ENCODE data around the gene PKIB. TPM values are rescaled to one million over a fixed set of nuclear protein-coding genes. Genes with fewer than 3 reads are reported as not detected.

Gene PKIB
- polyA plus RNA-seq, 1 donor (not counting 4 experiments of a cell fraction or from before 2014, with no cell fraction given), result 8.7 TPM

GRCh38 chr6:122755901-122756300, 145.7 kb downstream of the PKIB start:
- DNase-seq (ENCODE audit: low read depth, low spot score), result no peak
- Histone ChIP-seq H4K20me1 (ENCODE audit: control insufficient read depth, extremely low read depth, insufficient read depth, low read length) (no peaks in the 10 kb centered on the region), H3K27me3 (ENCODE audit: control insufficient read depth, extremely low read depth, insufficient read depth, low read length) (no peaks in the 10 kb centered on the region)

GRCh38 chr6:122758927-122759334, 148.7 kb downstream of the PKIB start:
- no peak for FAIRE-seq
- Histone ChIP-seq H3K4me2 (ENCODE audit: control insufficient read depth, extremely low read depth, insufficient read depth, low read depth, low read length) (no peak overlapping the region), H3K79me2 (ENCODE audit: control insufficient read depth, insufficient read depth, low read length) (no peaks in the 10 kb centered on the region), H3K27me3 (ENCODE audit: control insufficient read depth, extremely low read depth, insufficient read depth, low read length) (no peaks in the 10 kb centered on the region), H3K9ac (ENCODE audit: control insufficient read depth, extremely low read depth, insufficient read depth, low read length) (no peak overlapping the region), H3K36me3 (ENCODE audit: control insufficient read depth in 2 of 2, extremely low read depth in 1 of 2, insufficient read depth in 2 of 2, low read length in 2 of 2) (no peaks in the 10 kb centered on the region), H3K4me1 (ENCODE audit: control insufficient read depth, extremely low read depth, insufficient read depth, low read length) (peaks cover 2% of the 10 kb centered on the region), H2AFZ (ENCODE audit: control insufficient read depth, low read length) (no peak overlapping the region), H3K9me1 (ENCODE audit: control insufficient read depth, extremely low read depth, insufficient read depth, low read length) (no peaks in the 10 kb centered on the region), H4K20me1 (ENCODE audit: control insufficient read depth, extremely low read depth, insufficient read depth, low read length) (no peaks in the 10 kb centered on the region), H3K4me3 (ENCODE audit: control insufficient read depth in 2 of 3, extremely low read depth in 1 of 3, insufficient read depth in 2 of 3, low read depth in 1 of 3, low read length in 3 of 3) (no peak overlapping the region), H3K27ac (ENCODE audit: control insufficient read depth, insufficient read depth, low read length) (no peak overlapping the region), H3K9me3 (ENCODE audit: control insufficient read depth, low read depth, low read length) (no peaks in the 10 kb centered on the region)
- TF ChIP-seq CTCF (optimal IDR thresholded peaks at IDR 0.05 in 1 of 3, IDR thresholded peaks at IDR 0.05 in 1 of 3, conservative IDR thresholded peaks at IDR 0.05 in 1 of 3; ENCODE audit: extremely low read depth in 1 of 3, insufficient read depth in 2 of 3, low read length in 3 of 3) (no peak), EZH2 (IDR thresholded peaks at IDR 0.05; ENCODE audit: low read length) (no peak)
- dilution Hi-C loops (cut with MboI; ENCODE audit: extremely low pct_ligation_motif_present, low sequenced_read_pairs), result no loop called here
- DNase-seq (ENCODE audit: low read depth, low spot score), result no peak

More at GRCh38 chr6:122755901-122756300, 145.7 kb downstream of the PKIB start:
- no peaks in the 10 kb centered on the region for H3K36me3 ChIP-seq (ENCODE audit: control insufficient read depth in 2 of 2, extremely low read depth in 1 of 2, insufficient read depth in 2 of 2, low read length in 2 of 2)
- H3K4me2 ChIP-seq (ENCODE audit: control insufficient read depth, extremely low read depth, insufficient read depth, low read depth, low read length), result no peak overlapping the region
- H3K9me1 ChIP-seq (ENCODE audit: control insufficient read depth, extremely low read depth, insufficient read depth, low read length), result no peaks in the 10 kb centered on the region
- peaks cover 2% of the 10 kb centered on the region for H3K4me1 ChIP-seq (ENCODE audit: control insufficient read depth, extremely low read depth, insufficient read depth, low read length)
- H3K79me2 ChIP-seq (ENCODE audit: control insufficient read depth, insufficient read depth, low read length), result no peaks in the 10 kb centered on the region
- TF ChIP-seq CTCF (optimal IDR thresholded peaks at IDR 0.05 in 1 of 3, IDR thresholded peaks at IDR 0.05 in 1 of 3, conservative IDR thresholded peaks at IDR 0.05 in 1 of 3; ENCODE audit: extremely low read depth in 1 of 3, insufficient read depth in 2 of 3, low read length in 3 of 3) (no peak), EZH2 (IDR thresholded peaks at IDR 0.05; ENCODE audit: low read length) (no peak)
- dilution Hi-C loops (cut with MboI; ENCODE audit: extremely low pct_ligation_motif_present, low sequenced_read_pairs), result no loop called here
- H3K4me3 ChIP-seq (ENCODE audit: control insufficient read depth in 2 of 3, extremely low read depth in 1 of 3, insufficient read depth in 2 of 3, low read depth in 1 of 3, low read length in 3 of 3), result no peak overlapping the region
- H3K9ac ChIP-seq (ENCODE audit: control insufficient read depth, extremely low read depth, insufficient read depth, low read length), result no peak overlapping the region
- no peak for FAIRE-seq
- no peaks in the 10 kb centered on the region for H3K9me3 ChIP-seq (ENCODE audit: control insufficient read depth, low read depth, low read length)
- no peak overlapping the region for H2AFZ ChIP-seq (ENCODE audit: control insufficient read depth, low read length)
- H3K27ac ChIP-seq (ENCODE audit: control insufficient read depth, insufficient read depth, low read length), result no peak overlapping the region
